22Rv1 (cell line): ENCODE measurements around the gene CCDC110.

Source experiments
- ZFX ChIP-seq: fragments of 450-650 bp; IDR thresholded peaks from 2 replicates; pipeline ENCODE4 v1.6.1; 2017; ENCODE audit warnings: antibody characterized with exemption, borderline replicate concordance
- TF ChIP-seq, protein P1 (sequence below): fragments of 450-650 bp; IDR thresholded peaks from 2 replicates; pipeline ENCODE4 v1.5.1; 2017; ENCODE audit warnings: mild to moderate bottlenecking

DNA sequence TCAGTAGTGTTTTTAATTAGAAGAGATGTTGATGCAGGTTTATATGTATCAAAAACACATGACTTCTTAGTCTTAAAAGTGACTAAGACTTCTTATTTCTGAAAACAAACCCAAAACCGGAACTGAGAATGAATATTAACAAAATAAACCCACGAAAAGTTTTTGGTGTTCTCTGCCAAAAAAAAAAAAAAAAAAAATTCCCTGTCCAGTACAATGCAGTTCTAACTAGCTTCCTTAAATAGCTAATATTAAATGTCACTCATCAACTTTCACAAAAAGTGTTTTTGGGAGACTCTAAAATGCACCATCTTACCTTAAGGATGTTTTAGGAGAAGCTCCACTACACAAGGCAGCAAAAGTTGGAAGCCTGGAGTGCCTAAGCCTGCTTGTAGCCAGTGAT lies 72.9 kb downstream of the CCDC110 start:
- TF ChIP-seq, protein P1, sequence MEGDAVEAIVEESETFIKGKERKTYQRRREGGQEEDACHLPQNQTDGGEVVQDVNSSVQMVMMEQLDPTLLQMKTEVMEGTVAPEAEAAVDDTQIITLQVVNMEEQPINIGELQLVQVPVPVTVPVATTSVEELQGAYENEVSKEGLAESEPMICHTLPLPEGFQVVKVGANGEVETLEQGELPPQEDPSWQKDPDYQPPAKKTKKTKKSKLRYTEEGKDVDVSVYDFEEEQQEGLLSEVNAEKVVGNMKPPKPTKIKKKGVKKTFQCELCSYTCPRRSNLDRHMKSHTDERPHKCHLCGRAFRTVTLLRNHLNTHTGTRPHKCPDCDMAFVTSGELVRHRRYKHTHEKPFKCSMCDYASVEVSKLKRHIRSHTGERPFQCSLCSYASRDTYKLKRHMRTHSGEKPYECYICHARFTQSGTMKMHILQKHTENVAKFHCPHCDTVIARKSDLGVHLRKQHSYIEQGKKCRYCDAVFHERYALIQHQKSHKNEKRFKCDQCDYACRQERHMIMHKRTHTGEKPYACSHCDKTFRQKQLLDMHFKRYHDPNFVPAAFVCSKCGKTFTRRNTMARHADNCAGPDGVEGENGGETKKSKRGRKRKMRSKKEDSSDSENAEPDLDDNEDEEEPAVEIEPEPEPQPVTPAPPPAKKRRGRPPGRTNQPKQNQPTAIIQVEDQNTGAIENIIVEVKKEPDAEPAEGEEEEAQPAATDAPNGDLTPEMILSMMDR, result no peak
- TF ChIP-seq ZFX, result no peak
